SK-N-SH (cell line): Measurements from ENCODE around the gene USH1G. TPM values are rescaled to one million over a fixed set of nuclear protein-coding genes. Genes with fewer than 3 reads are reported as not detected.
A peak's percentile ranks its signal among the peaks of the same experiment; 100 is the strongest.

Experiments used
- CTCF ChIA-PET: fragments of 300-600, 350-600 bp; formaldehyde crosslinking; extraction: SDS; loops from one replicate; lab custom pipeline; 2021; lab: Yijun Ruan, JAX
- POLR2A ChIA-PET: fragments of 350-600 bp; sonication (Branson Sonifier 250); formaldehyde crosslinking; extraction: SDS; loops from one replicate; lab custom pipeline; 2020; ENCODE audit warnings: antibody characterized with exemption, inconsistent platforms; lab: Yijun Ruan, JAX
- DNase-seq: peaks from one replicate; pipeline ENCODE4 v3.0.0; 2012
- H2AFZ ChIP-seq: fragments of 200-600 bp; sonication (generic); 2 replicates; pipeline ENCODE4 v1.8.1; 2016; ENCODE audit warnings: antibody characterized with exemption, mild to moderate bottlenecking, low read depth
- H3F3A ChIP-seq: fragments of 200-600 bp; sonication (generic); replicated peaks from 2 replicates; pipeline ENCODE3; 2016; ENCODE audit warnings: antibody characterized with exemption, mild to moderate bottlenecking; ENCODE audit not compliant: insufficient read depth
- H3K27ac ChIP-seq, 2 experiments: fragments of 200-500 bp in 1 of 2; fragments of 200-600 bp in 1 of 2; sonication (Bioruptor generic) in 1 of 2; sonication (generic), shearing (Covaris generic) in 1 of 2; 2 replicates each; pipeline versions ENCODE4 v1.5.1 to v1.6.1; 2014 to 2016; ENCODE audit warnings: low read depth in 2 of 2, inconsistent platforms in 1 of 2, low read length in 1 of 2, mild to moderate bottlenecking in 1 of 2, mixed read lengths in 1 of 2
- H3K27me3 ChIP-seq: fragments of 200-600 bp; sonication (generic), shearing (Covaris generic); 2 replicates; pipeline ENCODE4 v1.6.1; 2016; ENCODE audit warnings: mixed run types; ENCODE audit not compliant: insufficient read depth
- H3K36me3 ChIP-seq, 2 experiments: fragments of 200-500 bp in 1 of 2; fragments of 200-600 bp in 1 of 2; sonication (Bioruptor generic) in 1 of 2; sonication (generic) in 1 of 2; replicated peaks in 1 of 2; 2 replicates each; pipeline versions ENCODE3 to v1.5.1; 2014 to 2016; ENCODE audit warnings: low read length in 1 of 2, mild to moderate bottlenecking in 1 of 2; ENCODE audit not compliant: insufficient read depth in 2 of 2, control insufficient read depth in 1 of 2
- H3K4me1 ChIP-seq, 2 experiments: fragments of 200-500 bp in 1 of 2; fragments of 200-600 bp in 1 of 2; sonication (Bioruptor generic) in 1 of 2; sonication (generic), shearing (Covaris generic) in 1 of 2; 2 replicates each; pipeline versions ENCODE4 v1.5.1 to v1.6.1; 2014 to 2016; ENCODE audit warnings: low read depth in 1 of 2, low read length in 1 of 2, mixed run types in 1 of 2; ENCODE audit not compliant: insufficient read depth in 2 of 2, control insufficient read depth in 1 of 2
- H3K4me2 ChIP-seq: fragments of 200-600 bp; sonication (generic), shearing (Covaris generic); 2 replicates; pipeline ENCODE4 v1.6.1; 2017; ENCODE audit warnings: mixed run types
- H3K4me3 ChIP-seq, 2 experiments: fragments of 200-500 bp in 1 of 2; fragments of 200-600 bp in 1 of 2; sonication (Bioruptor generic) in 1 of 2; sonication (generic), shearing (Covaris generic) in 1 of 2; 2 replicates each; pipeline versions ENCODE4 v1.5.1 to v1.8.1; 2014 to 2016; ENCODE audit warnings: low read depth in 2 of 2, inconsistent platforms in 1 of 2, low read length in 1 of 2, mild to moderate bottlenecking in 1 of 2, mixed read lengths in 1 of 2, moderate library complexity in 1 of 2
- H3K79me2 ChIP-seq: fragments of 200-600 bp; sonication (generic); 2 replicates; pipeline ENCODE4 v1.8.1; 2017; ENCODE audit warnings: mild to moderate bottlenecking; ENCODE audit not compliant: insufficient read depth
- H3K9ac ChIP-seq: fragments of 200-600 bp; sonication (generic); 2 replicates; pipeline ENCODE4 v1.6.1; 2017; ENCODE audit warnings: mixed run types
- H3K9me2 ChIP-seq: fragments of 200-600 bp; sonication (generic); 2 replicates; pipeline ENCODE4 v1.6.1; 2017; ENCODE audit warnings: mixed run types
- H3K9me3 ChIP-seq: fragments of 200-600 bp; sonication (generic); 2 replicates; pipeline ENCODE4 v1.6.1; 2017; ENCODE audit warnings: mixed run types, mild to moderate bottlenecking, moderate library complexity
- H4K20me1 ChIP-seq: fragments of 200-600 bp; sonication (generic); 2 replicates; pipeline ENCODE4 v1.6.1; 2017; ENCODE audit warnings: mild to moderate bottlenecking, mixed run types; ENCODE audit not compliant: insufficient read depth
- CHD2 ChIP-seq: fragments of 150-350 bp; IDR thresholded peaks from 2 replicates; pipeline ENCODE4 v1.6.1; 2018; ENCODE audit warnings: low read length; ENCODE audit not compliant: partially characterized antibody
- CTCF ChIP-seq: fragments of 200-600 bp; sonication (generic); IDR thresholded peaks from 2 replicates; pipeline ENCODE4 v1.6.1; 2017; ENCODE audit warnings: antibody characterized with exemption, mild to moderate bottlenecking, moderate library complexity
- EZH2phosphoT487 ChIP-seq: fragments of 200-600 bp; sonication (generic); IDR thresholded peaks from 2 replicates; pipeline ENCODE4 v1.6.1; 2017; ENCODE audit warnings: low read depth, mixed run types, mild to moderate bottlenecking, antibody characterized with exemption, moderate library complexity, borderline replicate concordance
- FOSL2 ChIP-seq: IDR thresholded peaks from 2 replicates; pipeline ENCODE4 v1.4.0; 2012; ENCODE audit warnings: low read depth, mild to moderate bottlenecking, moderate library complexity, borderline replicate concordance
- FOXJ3 ChIP-seq: sonication (generic); formaldehyde crosslinking; IDR thresholded peaks from 2 replicates; pipeline ENCODE4 v1.5.1; 2020; ENCODE audit warnings: mild to moderate bottlenecking, missing genetic modification reagents
- FOXM1 ChIP-seq: IDR thresholded peaks from 2 replicates; pipeline ENCODE4 v1.4.0; 2012; ENCODE audit warnings: low read depth, mild to moderate bottlenecking
- GABPA ChIP-seq: IDR thresholded peaks from 2 replicates; pipeline ENCODE4 v1.4.0; 2012; ENCODE audit warnings: low read depth, mild to moderate bottlenecking
- IRF3 ChIP-seq: fragments of 150-350 bp; IDR thresholded peaks from 2 replicates; pipeline ENCODE4 v1.6.1; 2016; ENCODE audit warnings: mild to moderate bottlenecking, low read depth, low read length
- JUND ChIP-seq: IDR thresholded peaks from 2 replicates; pipeline ENCODE4 v1.4.0; 2012
- MEF2A ChIP-seq: IDR thresholded peaks from 2 replicates; pipeline ENCODE4 v1.4.0; 2012; ENCODE audit warnings: low read depth, borderline replicate concordance
- NFIC ChIP-seq: IDR thresholded peaks from 2 replicates; pipeline ENCODE4 v1.4.0; 2012; ENCODE audit warnings: borderline replicate concordance
- RAD21 ChIP-seq: IDR thresholded peaks from 2 replicates; pipeline ENCODE4 v1.6.1; 2012; ENCODE audit warnings: mild to moderate bottlenecking, low read length
- RCOR1 ChIP-seq: fragments of 150-350 bp; IDR thresholded peaks from 2 replicates; pipeline ENCODE4 v1.6.1; 2017; ENCODE audit warnings: antibody characterized with exemption, low read length
- RXRA ChIP-seq: IDR thresholded peaks from 2 replicates; pipeline ENCODE4 v1.4.0; 2012; ENCODE audit warnings: low read depth, mild to moderate bottlenecking, borderline replicate concordance
- SIN3A ChIP-seq: IDR thresholded peaks from 2 replicates; pipeline ENCODE4 v1.6.1; 2012; ENCODE audit warnings: low read depth, mild to moderate bottlenecking, low read length, moderate library complexity, borderline replicate concordance
- SMC3 ChIP-seq: IDR thresholded peaks from 2 replicates; pipeline ENCODE4 v1.6.1; 2012; ENCODE audit warnings: low read depth, low read length, improper control_type of control experiment
- TEAD4 ChIP-seq: IDR thresholded peaks from 2 replicates; pipeline ENCODE4 v1.4.0; 2012; ENCODE audit warnings: mild to moderate bottlenecking, borderline replicate concordance; ENCODE audit not compliant: insufficient read depth
- USF1 ChIP-seq: IDR thresholded peaks from 2 replicates; pipeline ENCODE4 v1.4.0; 2012; ENCODE audit warnings: low read depth, borderline replicate concordance
- USF2 ChIP-seq: fragments of 150-350 bp; IDR thresholded peaks from 2 replicates; pipeline ENCODE4 v1.6.1; 2017; ENCODE audit warnings: antibody characterized with exemption, low read length, low read depth, borderline replicate concordance
- YY1 ChIP-seq: IDR thresholded peaks from 2 replicates; pipeline ENCODE4 v1.4.0; 2012; ENCODE audit warnings: low read depth, mild to moderate bottlenecking
- whole genome bisulfite sequencing: methylation state at CpG from one replicate; pipeline ENCODE4 v1.1.6; 2017; ENCODE audit warnings: low lambda C conversion rate; 5-methylcytosine and 5-hydroxymethylcytosine counted together
- polyA plus RNA-seq, 3 experiments: library from polyadenylated mRNA; depleted of rRNA; stranded (reverse); fragments of >200 nt; gene quantifications; 2 replicates each; pipeline ENCODE4 v1.2.3, GENCODE V29; 2012

Gene USH1G
- polyA plus RNA-seq, 1 of the 3 experiments (the other 2 are of a cell fraction) = not detected

- H3K9me2 ChIP-seq = no peaks in the 10 kb centered on the region
- peaks cover 12 to 19% of the 10 kb centered on the region in 2 experiments; a peak in 3 of 4 replicates for H3K4me1 ChIP-seq
- H3K36me3 ChIP-seq = peaks cover 0 to 5% of the 10 kb centered on the region in 2 experiments
- ChIA-PET POLR2A (interaction anchor here (0.9 to 2.4 kb wide), 11 partner anchors 11 to 138 kb away, joined by 3 to 14 read pairs (median 4); partner anchors contain the start of gene NAT9), CTCF (interaction anchor here (0.8 to 47.7 kb wide), 8 partner anchors 11 to 217 kb away, joined by 3 to 3869 read pairs (median 4); partner anchors contain the start of genes GRIN2C and NAT9)
- H4K20me1 ChIP-seq = peaks cover 9% of the 10 kb centered on the region; the same call in 1 of the 2 replicates
- TF ChIP-seq CTCF (no peak), JUND (no peak), RAD21 (no peak), FOXJ3 (CRISPR knock-in tag) (no peak), SMC3 (no peak), NFIC (no peak), CHD2 (no peak), SIN3A (no peak), MEF2A (no peak), FOXM1 (no peak), GABPA (no peak), RXRA (no peak), FOSL2 (no peak)
- H3K27me3 ChIP-seq = no peaks in the 10 kb centered on the region
- peak overlapping the region; percentile 67 to 69 for H3K4me3 ChIP-seq
- DNase-seq = peak; percentile 68
- H3F3A ChIP-seq = no peaks in the 10 kb centered on the region
- peak overlapping the region; percentile 76 for H3K4me2 ChIP-seq
- peak overlapping the region; percentile 60 to 81 for H3K27ac ChIP-seq
- peak overlapping the region; percentile 81 for H3K9ac ChIP-seq
- peaks cover 15% of the 10 kb centered on the region for H3K79me2 ChIP-seq
- peak overlapping the region; percentile 72 for H2AFZ ChIP-seq
- no peaks in the 10 kb centered on the region for H3K9me3 ChIP-seq
- 52% methylated on average over 6 of the region's 6 CpGs for WGBS
These were observed 49.0 kb downstream of the USH1G start for GRCh38 chr17:74873874-74874614.

- Histone ChIP-seq H3F3A (no peaks in the 10 kb centered on the region), H3K4me1 (peaks cover 12 to 19% of the 10 kb centered on the region in 2 experiments; a peak in 3 of 4 replicates), H3K9me3 (no peaks in the 10 kb centered on the region), H3K79me2 (peaks cover 15% of the 10 kb centered on the region), H3K4me2 (peak overlapping the region; percentile 90), H3K9me2 (no peaks in the 10 kb centered on the region), H4K20me1 (peaks cover 9% of the 10 kb centered on the region; the same call in 1 of the 2 replicates), H3K4me3 (peak overlapping the region; percentile 69 to 88), H3K27ac (peak overlapping the region; percentile 60 to 81), H3K27me3 (no peaks in the 10 kb centered on the region), H3K36me3 (peaks cover 0 to 5% of the 10 kb centered on the region in 2 experiments), H2AFZ (peak overlapping the region; percentile 72), H3K9ac (peak overlapping the region; percentile 81)
- DNase-seq = peak; percentile 100
- ChIA-PET POLR2A (interaction anchor here (0.6 to 2.4 kb wide), 23 partner anchors 10 to 397 kb away, joined by 3 to 14 read pairs (median 4); partner anchors contain the start of genes FADS6, GRIN2C, MIF4GD and NAT9), CTCF (interaction anchor here (0.6 to 47.7 kb wide), 10 partner anchors 8 to 241 kb away, joined by 3 to 3869 read pairs (median 4); partner anchors contain the start of genes GRIN2C and NAT9)
- 1% methylated on average over 52 of the region's 55 CpGs for WGBS
- 0 out of 2 replicates have a peak, but pooled peaks have one; percentile 29 for TF ChIP-seq YY1
- TF ChIP-seq USF2 = peak; percentile 96
- TF ChIP-seq IRF3 = peak; percentile 72
- TF ChIP-seq EZH2phosphoT487 = no peak
- TF ChIP-seq FOSL2 = no peak
- TF ChIP-seq TEAD4 = no peak
- TF ChIP-seq USF1 = peak; percentile 99
- peak; percentile 92 for TF ChIP-seq CHD2
- TF ChIP-seq RCOR1 = peak; percentile 52
These were observed 49.8 kb downstream of the USH1G start for GRCh38 chr17:74873037-74873873.
